Measurements from ENCODE around the gene SECTM1. TPM values are rescaled to one million over a fixed set of nuclear protein-coding genes. Genes with fewer than 3 reads are reported as not detected.
A peak's percentile ranks its signal among the peaks of the same experiment; 100 is the strongest.

SECTM1 gene
- total RNA-seq, 1 donor from 2014 or later = 0.27 TPM

DNA sequence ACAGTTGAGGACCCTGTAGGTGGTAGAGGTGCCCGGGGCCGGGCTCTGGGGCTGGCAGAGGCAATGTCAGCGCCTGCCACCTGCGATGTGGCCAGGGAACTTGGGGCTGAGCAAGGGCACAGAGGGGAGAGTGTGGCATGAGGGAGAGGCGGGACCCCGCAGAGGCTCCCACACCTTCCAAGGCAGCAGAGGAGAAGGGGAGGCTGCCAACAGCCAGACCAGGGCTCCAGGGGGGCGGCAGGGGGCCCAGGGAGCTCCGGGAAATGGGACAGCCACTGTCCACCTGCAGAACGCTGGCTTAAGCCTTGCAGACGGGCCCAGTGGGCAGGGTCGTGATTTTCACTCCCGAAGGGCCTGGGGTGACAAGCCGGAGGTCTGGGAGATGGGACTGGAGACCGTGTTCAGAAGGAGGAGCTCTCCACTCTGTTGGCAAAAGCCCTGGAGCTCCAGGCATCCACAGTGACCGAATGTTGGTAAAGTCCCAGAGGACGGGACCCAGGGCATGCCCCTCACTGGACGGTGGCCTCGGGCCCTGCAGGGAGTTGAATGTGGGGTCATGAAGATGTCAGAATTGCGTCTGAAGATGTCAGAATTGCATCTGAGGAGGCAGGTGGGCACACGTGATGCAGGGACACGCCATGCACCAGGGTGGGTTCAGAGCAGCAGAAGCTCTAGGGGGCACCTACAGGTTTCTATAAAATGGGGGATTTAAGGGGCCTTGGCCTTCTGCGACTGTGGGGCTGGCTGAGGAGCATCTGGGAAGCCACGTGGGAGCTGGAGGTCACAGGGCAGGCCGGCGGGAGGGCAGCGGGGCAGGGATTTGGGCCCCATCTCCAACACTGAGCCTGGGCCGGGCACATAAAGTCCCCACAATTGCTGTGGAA is 34.8 kb downstream of the SECTM1 start:
- Histone ChIP-seq H3K36me3 (ENCODE audit: insufficient read depth, low read length) (no peaks in the 10 kb centered on the region), H3K27me3 (ENCODE audit: insufficient read depth, low read length) (no peaks in the 10 kb centered on the region), H3K79me2 (ENCODE audit: insufficient read depth, low read length) (no peaks in the 10 kb centered on the region), H3K9me3 (ENCODE audit: insufficient read depth, low read depth, low read length) (no peaks in the 10 kb centered on the region), H3K4me3 (ENCODE audit: insufficient read depth, low read depth, low read length) (peak overlapping the region; percentile 58), H3K9ac (ENCODE audit: low read length) (peak overlapping the region; percentile 82), H3K4me1 (ENCODE audit: insufficient read depth, low read length) (peaks cover 24% of the 10 kb centered on the region), H3K27ac (ENCODE audit: low read depth, low read length) (no peak overlapping the region), H2AFZ (ENCODE audit: low read depth, low read length) (peak overlapping the region; percentile 87), H4K20me1 (ENCODE audit: insufficient read depth, low read length) (no peaks in the 10 kb centered on the region), H3K4me2 (ENCODE audit: low read length) (peak overlapping the region; percentile 87)
- TF ChIP-seq, protein P1, sequence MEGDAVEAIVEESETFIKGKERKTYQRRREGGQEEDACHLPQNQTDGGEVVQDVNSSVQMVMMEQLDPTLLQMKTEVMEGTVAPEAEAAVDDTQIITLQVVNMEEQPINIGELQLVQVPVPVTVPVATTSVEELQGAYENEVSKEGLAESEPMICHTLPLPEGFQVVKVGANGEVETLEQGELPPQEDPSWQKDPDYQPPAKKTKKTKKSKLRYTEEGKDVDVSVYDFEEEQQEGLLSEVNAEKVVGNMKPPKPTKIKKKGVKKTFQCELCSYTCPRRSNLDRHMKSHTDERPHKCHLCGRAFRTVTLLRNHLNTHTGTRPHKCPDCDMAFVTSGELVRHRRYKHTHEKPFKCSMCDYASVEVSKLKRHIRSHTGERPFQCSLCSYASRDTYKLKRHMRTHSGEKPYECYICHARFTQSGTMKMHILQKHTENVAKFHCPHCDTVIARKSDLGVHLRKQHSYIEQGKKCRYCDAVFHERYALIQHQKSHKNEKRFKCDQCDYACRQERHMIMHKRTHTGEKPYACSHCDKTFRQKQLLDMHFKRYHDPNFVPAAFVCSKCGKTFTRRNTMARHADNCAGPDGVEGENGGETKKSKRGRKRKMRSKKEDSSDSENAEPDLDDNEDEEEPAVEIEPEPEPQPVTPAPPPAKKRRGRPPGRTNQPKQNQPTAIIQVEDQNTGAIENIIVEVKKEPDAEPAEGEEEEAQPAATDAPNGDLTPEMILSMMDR (IDR thresholded peaks at IDR 0.05; ENCODE audit: insufficient read depth, low read depth, low read length) = no peak
- no peak for TF ChIP-seq EZH2 (IDR thresholded peaks at IDR 0.05; ENCODE audit: insufficient read depth, low read length)
- Mint-ChIP-seq H3K4me3 (ENCODE audit: unreplicated experiment) (no peak overlapping the region), H3K9me3 (ENCODE audit: unreplicated experiment) (no peaks in the 10 kb centered on the region), H3K4me1 (ENCODE audit: low read depth, unreplicated experiment) (peaks cover 3% of the 10 kb centered on the region), H3K36me3 (ENCODE audit: low read depth, unreplicated experiment) (no peaks in the 10 kb centered on the region), H3K27ac (ENCODE audit: unreplicated experiment) (no peak overlapping the region), H3K27me3 (ENCODE audit: low read depth, unreplicated experiment) (peaks cover 23% of the 10 kb centered on the region)
- no peak for DNase-seq (ENCODE audit: low read depth)
- no peak for FAIRE-seq

DNA sequence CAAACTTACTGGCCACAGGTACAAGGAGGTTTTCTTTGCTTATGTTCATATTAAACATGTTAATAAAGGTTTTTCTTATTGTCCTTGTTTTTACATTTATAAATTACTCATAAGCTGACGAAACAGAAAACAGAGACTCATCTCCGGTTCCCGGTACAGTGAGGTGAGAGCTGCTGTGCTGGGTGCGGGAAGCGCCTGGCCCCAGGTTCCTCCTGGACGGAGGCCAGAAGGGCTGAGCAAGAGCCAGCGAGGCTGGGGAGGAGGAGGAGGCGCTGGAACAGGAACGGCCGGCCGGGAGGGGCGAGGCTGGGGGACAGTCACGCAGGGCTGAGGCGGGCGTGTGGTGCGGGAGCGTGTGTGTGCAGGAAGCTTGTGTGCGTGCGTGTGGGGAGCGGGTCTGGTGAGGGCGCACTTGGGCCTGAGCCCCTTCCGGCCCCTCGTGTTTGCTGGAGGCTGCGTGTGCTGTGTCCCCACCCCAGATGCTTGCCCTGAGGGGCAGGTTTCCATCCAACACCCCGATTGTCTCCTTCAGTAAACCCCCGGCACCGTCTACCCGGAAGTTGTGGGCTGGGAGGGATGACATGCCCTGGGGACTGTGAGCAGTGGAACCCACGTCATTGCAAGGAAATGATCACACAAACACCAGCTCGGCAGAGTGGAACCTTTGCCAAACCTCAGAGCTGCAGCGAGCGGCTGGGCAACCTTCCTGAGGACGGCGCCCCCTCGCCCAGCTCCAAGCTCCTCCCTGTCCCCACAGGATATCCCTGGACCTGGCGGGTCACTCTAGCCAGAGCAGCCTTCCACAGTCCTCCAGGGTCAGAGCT is 35.6 kb downstream of the SECTM1 start:
- Mint-ChIP-seq H3K27me3 (ENCODE audit: low read depth, unreplicated experiment) (peaks cover 23% of the 10 kb centered on the region), H3K4me3 (ENCODE audit: unreplicated experiment) (no peak overlapping the region), H3K4me1 (ENCODE audit: low read depth, unreplicated experiment) (peaks cover 3% of the 10 kb centered on the region), H3K36me3 (ENCODE audit: low read depth, unreplicated experiment) (no peaks in the 10 kb centered on the region), H3K27ac (ENCODE audit: unreplicated experiment) (no peak overlapping the region), H3K9me3 (ENCODE audit: unreplicated experiment) (no peaks in the 10 kb centered on the region)
- Histone ChIP-seq H3K9me3 (ENCODE audit: insufficient read depth, low read depth, low read length) (no peaks in the 10 kb centered on the region), H3K4me3 (ENCODE audit: insufficient read depth, low read depth, low read length) (peak overlapping the region; percentile 58), H3K27ac (ENCODE audit: low read depth, low read length) (peak overlapping the region; percentile 85), H3K79me2 (ENCODE audit: insufficient read depth, low read length) (no peaks in the 10 kb centered on the region), H3K36me3 (ENCODE audit: insufficient read depth, low read length) (no peaks in the 10 kb centered on the region), H2AFZ (ENCODE audit: low read depth, low read length) (peak overlapping the region; percentile 87), H4K20me1 (ENCODE audit: insufficient read depth, low read length) (no peaks in the 10 kb centered on the region), H3K27me3 (ENCODE audit: insufficient read depth, low read length) (no peaks in the 10 kb centered on the region), H3K9ac (ENCODE audit: low read length) (peak overlapping the region; percentile 82), H3K4me2 (ENCODE audit: low read length) (peak overlapping the region; percentile 87), H3K4me1 (ENCODE audit: insufficient read depth, low read length) (peaks cover 28% of the 10 kb centered on the region)
- FAIRE-seq (no peak), DNase-seq (ENCODE audit: low read depth) (peak; percentile 90)
- TF ChIP-seq, protein P1 (IDR thresholded peaks at IDR 0.05; ENCODE audit: insufficient read depth, low read depth, low read length) = no peak
- TF ChIP-seq EZH2 (IDR thresholded peaks at IDR 0.05; ENCODE audit: insufficient read depth, low read length) = no peak
